HepG2 (cell line): ENCODE data around the gene GPR89A. TPM values are rescaled to one million over a fixed set of nuclear protein-coding genes. Genes with fewer than 3 reads are reported as not detected.
A peak's percentile ranks its signal among the peaks of the same experiment; 100 is the strongest.

ENCODE experiments used
- ATF7-NPFF ChIP-seq: sonication (generic); formaldehyde crosslinking; IDR thresholded peaks from 2 replicates; pipeline ENCODE4 v1.8.1; 2023; ENCODE audit warnings: mild to moderate bottlenecking, low read depth, missing genetic modification reagents, moderate library complexity
- BHLHE40 ChIP-seq: IDR thresholded peaks from 2 replicates; pipeline ENCODE4 v1.6.1; 2011; ENCODE audit warnings: low read length, improper control_type of control experiment
- DPF2 ChIP-seq: sonication (generic); formaldehyde crosslinking; IDR thresholded peaks from 2 replicates; pipeline ENCODE4 v1.4.0; 2020; ENCODE audit warnings: mild to moderate bottlenecking, low read depth, missing genetic modification reagents, borderline replicate concordance
- FOXC1 ChIP-seq: sonication (generic); formaldehyde crosslinking; IDR thresholded peaks from 2 replicates; pipeline ENCODE4 v1.8.0; 2022; ENCODE audit warnings: mild to moderate bottlenecking, missing genetic modification reagents, borderline replicate concordance
- GTF3A ChIP-seq: sonication (generic); formaldehyde crosslinking; conservative IDR thresholded peaks from 2 replicates; pipeline ENCODE4 v1.4.0; 2020; ENCODE audit warnings: mild to moderate bottlenecking, missing genetic modification reagents
- IRF2 ChIP-seq: IDR thresholded peaks from 2 replicates; pipeline ENCODE4 v1.6.1; 2018; ENCODE audit warnings: missing genetic modification reagents, missing compliant biosample characterization
- ISL2 ChIP-seq: sonication (generic); formaldehyde crosslinking; IDR thresholded peaks from 2 replicates; pipeline ENCODE4 v1.5.0; 2020; ENCODE audit warnings: missing genetic modification reagents
- MIER2 ChIP-seq: IDR thresholded peaks from 2 replicates; pipeline ENCODE4 v1.6.1; 2016; ENCODE audit warnings: missing biosample characterization, missing genetic modification reagents
- NCOR1 ChIP-seq: fragments of 200-600 bp; sonication (generic); IDR thresholded peaks from 2 replicates; pipeline ENCODE4 v1.7.0; 2017; ENCODE audit warnings: antibody characterized with exemption, low read length, borderline replicate concordance
- PHF21A ChIP-seq: sonication (generic); formaldehyde crosslinking; IDR thresholded peaks from 2 replicates; pipeline ENCODE4 v1.5.0; 2020; ENCODE audit warnings: mild to moderate bottlenecking, missing genetic modification reagents
- PHF5A ChIP-seq: IDR thresholded peaks from one replicate; pipeline ENCODE4 v1.6.1; 2018; ENCODE audit warnings: low read depth, missing genetic modification reagents; ENCODE audit not compliant: unreplicated experiment
- RNF2 ChIP-seq: fragments of 450-650 bp; conservative IDR thresholded peaks from 2 replicates; pipeline ENCODE4 v1.6.1; 2016; ENCODE audit warnings: low read depth
- SOX13 ChIP-seq, 3 experiments: fragments of 450-650 bp in 1 of 3; sonication (generic) in 1 of 3; formaldehyde crosslinking in 1 of 3; IDR thresholded peaks in 2 of 3; conservative IDR thresholded peaks in 1 of 3; 2 replicates each; pipeline versions ENCODE4 v1.5.0 to v1.6.1; 2016 to 2020; ENCODE audit warnings: antibody characterized with exemption in 1 of 3, mild to moderate bottlenecking in 1 of 3, missing compliant biosample characterization in 1 of 3, missing genetic modification reagents in 1 of 3, moderate library complexity in 1 of 3
- TARDBP ChIP-seq: sonication (generic); formaldehyde crosslinking; IDR thresholded peaks from 2 replicates; pipeline ENCODE4 v1.8.0; 2022; ENCODE audit warnings: mild to moderate bottlenecking, missing genetic modification reagents
- TEAD3 ChIP-seq: optimal IDR thresholded peaks from 2 replicates; pipeline ENCODE3; 2016; ENCODE audit warnings: borderline replicate concordance
- TP53 ChIP-seq: sonication (generic); formaldehyde crosslinking; conservative IDR thresholded peaks from 2 replicates; pipeline ENCODE4 v1.4.0; 2020; ENCODE audit warnings: missing genetic modification reagents
- ZBTB20 ChIP-seq: sonication (generic); formaldehyde crosslinking; IDR thresholded peaks from 2 replicates; pipeline ENCODE4 v1.8.1; 2023; ENCODE audit warnings: missing genetic modification reagents, low read depth, mild to moderate bottlenecking, borderline replicate concordance
- ZFAT ChIP-seq: sonication (generic); formaldehyde crosslinking; conservative IDR thresholded peaks from 2 replicates; pipeline ENCODE4 v1.8.1; 2023; ENCODE audit warnings: missing genetic modification reagents, inconsistent platforms
- ZNF383 ChIP-seq: sonication (generic); formaldehyde crosslinking; IDR thresholded peaks from 2 replicates; pipeline ENCODE4 v1.4.0; 2020; ENCODE audit warnings: missing genetic modification reagents, mild to moderate bottlenecking, borderline replicate concordance
- polyA plus RNA-seq, 8 experiments: library from polyadenylated mRNA; depleted of rRNA in 3 of 8; stranded (reverse) in 7 of 8; unstranded in 1 of 8; fragments of >200 nt; fragmentation: Illumina TruSeq in 4 of 8; extraction: Trizol in 4 of 8; gene quantifications; 2 replicates each; pipeline versions ENCODE4 v1.2.1 to v1.2.3, GENCODE V29; 2011 to 2016; ENCODE audit warnings: low read depth in 4 of 8, missing spikeins in 1 of 8, mixed read lengths in 1 of 8; ENCODE audit not compliant: insufficient read depth in 1 of 8
- total RNA-seq, 5 experiments: library from RNA; depleted of rRNA; stranded (reverse); fragments of >200 nt; fragmentation: Illumina TruSeq; extraction: Trizol; gene quantifications; 2 replicates each; pipeline ENCODE4 v1.2.3, GENCODE V29; 2016; ENCODE audit warnings: low read depth in 1 of 5
- TF ChIP-seq, protein P1 (sequence below): fragments of 450-650 bp; IDR thresholded peaks from 2 replicates; pipeline ENCODE4 v1.6.1; 2017; ENCODE audit warnings: mild to moderate bottlenecking
- TF ChIP-seq, protein P2 (sequence below): sonication (generic); formaldehyde crosslinking; IDR thresholded peaks from 2 replicates; pipeline ENCODE4 v1.8.0; 2022; ENCODE audit warnings: mild to moderate bottlenecking, missing genetic modification reagents; ENCODE audit not compliant: insufficient replicate concordance
- TF ChIP-seq, protein P3 (sequence below): sonication (generic); formaldehyde crosslinking; IDR thresholded peaks from 2 replicates; pipeline ENCODE4 v1.4.0; 2020; ENCODE audit warnings: missing genetic modification reagents

The GPR89A gene
- total and polyA plus RNA-seq, 2 of the 13 experiments (the other 11 are each of a cell fraction or from before 2014, with no cell fraction given): 23.4 to 32.6 TPM

DNA sequence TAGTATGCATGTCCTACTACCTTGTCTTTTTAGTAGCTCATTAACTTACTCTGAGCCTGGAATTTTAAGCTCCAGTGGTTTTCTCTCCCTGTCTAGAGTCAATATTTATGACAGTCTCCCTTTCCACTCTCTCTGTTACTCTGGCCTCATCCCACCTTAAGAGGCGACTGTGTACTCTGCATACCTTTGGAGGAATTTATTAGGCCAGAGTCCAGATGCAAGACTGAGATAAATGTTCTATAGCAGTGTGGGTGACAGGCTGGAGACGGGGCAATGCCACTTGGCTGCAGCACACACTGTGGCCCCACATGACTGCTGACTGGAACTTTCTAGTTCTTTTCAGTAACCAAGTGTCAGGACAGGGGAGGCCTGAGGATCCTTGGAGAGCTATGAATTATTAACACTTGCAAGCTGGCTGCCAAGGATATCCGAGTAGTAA is 103.4 kb downstream of the GPR89A start (continued):
- TF ChIP-seq, protein P1, sequence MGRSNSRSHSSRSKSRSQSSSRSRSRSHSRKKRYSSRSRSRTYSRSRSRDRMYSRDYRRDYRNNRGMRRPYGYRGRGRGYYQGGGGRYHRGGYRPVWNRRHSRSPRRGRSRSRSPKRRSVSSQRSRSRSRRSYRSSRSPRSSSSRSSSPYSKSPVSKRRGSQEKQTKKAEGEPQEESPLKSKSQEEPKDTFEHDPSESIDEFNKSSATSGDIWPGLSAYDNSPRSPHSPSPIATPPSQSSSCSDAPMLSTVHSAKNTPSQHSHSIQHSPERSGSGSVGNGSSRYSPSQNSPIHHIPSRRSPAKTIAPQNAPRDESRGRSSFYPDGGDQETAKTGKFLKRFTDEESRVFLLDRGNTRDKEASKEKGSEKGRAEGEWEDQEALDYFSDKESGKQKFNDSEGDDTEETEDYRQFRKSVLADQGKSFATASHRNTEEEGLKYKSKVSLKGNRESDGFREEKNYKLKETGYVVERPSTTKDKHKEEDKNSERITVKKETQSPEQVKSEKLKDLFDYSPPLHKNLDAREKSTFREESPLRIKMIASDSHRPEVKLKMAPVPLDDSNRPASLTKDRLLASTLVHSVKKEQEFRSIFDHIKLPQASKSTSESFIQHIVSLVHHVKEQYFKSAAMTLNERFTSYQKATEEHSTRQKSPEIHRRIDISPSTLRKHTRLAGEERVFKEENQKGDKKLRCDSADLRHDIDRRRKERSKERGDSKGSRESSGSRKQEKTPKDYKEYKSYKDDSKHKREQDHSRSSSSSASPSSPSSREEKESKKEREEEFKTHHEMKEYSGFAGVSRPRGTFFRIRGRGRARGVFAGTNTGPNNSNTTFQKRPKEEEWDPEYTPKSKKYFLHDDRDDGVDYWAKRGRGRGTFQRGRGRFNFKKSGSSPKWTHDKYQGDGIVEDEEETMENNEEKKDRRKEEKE: no peak
- TF ChIP-seq MIER2 (CRISPR knock-in tag): no peak
- 0 out of 2 replicates have a peak, but pooled peaks have one; percentile 43 for TF ChIP-seq TARDBP (CRISPR knock-in tag)
- no peak for TF ChIP-seq SOX13 (IDR thresholded peaks at IDR 0.05)
- peak in 1 of 2 experiments; percentile 71; a peak in 2 of 4 replicates for TF ChIP-seq SOX13 (CRISPR knock-in tag; conservative IDR thresholded peaks at IDR 0.05 in 1 of 2, IDR thresholded peaks at IDR 0.05 in 1 of 2)
- no peak for TF ChIP-seq RNF2
- no peak for TF ChIP-seq BHLHE40
- no peak for TF ChIP-seq FOXC1 (CRISPR knock-in tag)
- TF ChIP-seq PHF5A (CRISPR knock-in tag): no peak
- TF ChIP-seq ISL2 (CRISPR knock-in tag): peak; percentile 56; the same call in 1 of the 2 replicates
- TF ChIP-seq, protein P2, sequence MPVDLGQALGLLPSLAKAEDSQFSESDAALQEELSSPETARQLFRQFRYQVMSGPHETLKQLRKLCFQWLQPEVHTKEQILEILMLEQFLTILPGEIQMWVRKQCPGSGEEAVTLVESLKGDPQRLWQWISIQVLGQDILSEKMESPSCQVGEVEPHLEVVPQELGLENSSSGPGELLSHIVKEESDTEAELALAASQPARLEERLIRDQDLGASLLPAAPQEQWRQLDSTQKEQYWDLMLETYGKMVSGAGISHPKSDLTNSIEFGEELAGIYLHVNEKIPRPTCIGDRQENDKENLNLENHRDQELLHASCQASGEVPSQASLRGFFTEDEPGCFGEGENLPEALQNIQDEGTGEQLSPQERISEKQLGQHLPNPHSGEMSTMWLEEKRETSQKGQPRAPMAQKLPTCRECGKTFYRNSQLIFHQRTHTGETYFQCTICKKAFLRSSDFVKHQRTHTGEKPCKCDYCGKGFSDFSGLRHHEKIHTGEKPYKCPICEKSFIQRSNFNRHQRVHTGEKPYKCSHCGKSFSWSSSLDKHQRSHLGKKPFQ (CRISPR knock-in tag): peak; percentile 55
- no peak for TF ChIP-seq ZFAT (CRISPR knock-in tag)
- TF ChIP-seq ZBTB20: peak; percentile 81; the same call in 1 of the 2 replicates
- no peak for TF ChIP-seq GTF3A (CRISPR knock-in tag)
- TF ChIP-seq NCOR1: peak; percentile 47; the same call in 1 of the 2 replicates
- TF ChIP-seq DPF2: peak; percentile 75; the same call in 1 of the 2 replicates
- peak; percentile 70 for TF ChIP-seq PHF21A
- peak; percentile 93 for TF ChIP-seq TEAD3 (CRISPR knock-in tag)
- TF ChIP-seq, protein P3, sequence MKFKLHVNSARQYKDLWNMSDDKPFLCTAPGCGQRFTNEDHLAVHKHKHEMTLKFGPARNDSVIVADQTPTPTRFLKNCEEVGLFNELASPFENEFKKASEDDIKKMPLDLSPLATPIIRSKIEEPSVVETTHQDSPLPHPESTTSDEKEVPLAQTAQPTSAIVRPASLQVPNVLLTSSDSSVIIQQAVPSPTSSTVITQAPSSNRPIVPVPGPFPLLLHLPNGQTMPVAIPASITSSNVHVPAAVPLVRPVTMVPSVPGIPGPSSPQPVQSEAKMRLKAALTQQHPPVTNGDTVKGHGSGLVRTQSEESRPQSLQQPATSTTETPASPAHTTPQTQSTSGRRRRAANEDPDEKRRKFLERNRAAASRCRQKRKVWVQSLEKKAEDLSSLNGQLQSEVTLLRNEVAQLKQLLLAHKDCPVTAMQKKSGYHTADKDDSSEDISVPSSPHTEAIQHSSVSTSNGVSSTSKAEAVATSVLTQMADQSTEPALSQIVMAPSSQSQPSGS (CRISPR knock-in tag): no peak
- no peak for TF ChIP-seq ZNF383 (CRISPR knock-in tag)
- TF ChIP-seq IRF2 (CRISPR knock-in tag): peak; percentile 37; the same call in 1 of the 2 replicates
- no peak for TF ChIP-seq TP53 (CRISPR knock-in tag)
- TF ChIP-seq ATF7-NPFF: no peak
